Endothelial cell of umbilical vein (primary cell): ENCODE data around the gene VDAC2.

Experiments
- CTCF ChIP-seq, 2 donors: IDR thresholded peaks; 1 replicate in 1 of 2; 2 replicates in 1 of 2; pipeline ENCODE4 v1.5.1; 2011; ENCODE audit warnings: low read length in 2 of 2, mild to moderate bottlenecking in 2 of 2, moderate library complexity in 2 of 2, control low read depth in 1 of 2, inconsistent platforms in 1 of 2, low read depth in 1 of 2; ENCODE audit not compliant: insufficient read depth in 1 of 2; ENCODE audit errors: extremely low read depth in 1 of 2
- EZH2 ChIP-seq: IDR thresholded peaks from 2 replicates; pipeline ENCODE4 v1.6.1; 2012; ENCODE audit warnings: borderline replicate concordance, low read depth, mild to moderate bottlenecking, moderate library complexity, low read length, inconsistent platforms; ENCODE audit not compliant: severe bottlenecking
- GATA2 ChIP-seq: IDR thresholded peaks from 2 replicates; pipeline ENCODE4 v1.7.0; 2011; ENCODE audit warnings: low read depth, mild to moderate bottlenecking, moderate library complexity, mixed read lengths, low read length; ENCODE audit not compliant: insufficient read length, insufficient read depth
- JUN ChIP-seq: IDR thresholded peaks from 2 replicates; pipeline ENCODE4 v1.6.1; 2011; ENCODE audit warnings: borderline replicate concordance, low read depth; ENCODE audit not compliant: insufficient read length, insufficient read depth
- MAX ChIP-seq: IDR thresholded peaks from 2 replicates; pipeline ENCODE4 v1.6.1; 2011; ENCODE audit not compliant: insufficient read depth, insufficient read length
- POLR2A ChIP-seq: IDR thresholded peaks from 2 replicates; pipeline ENCODE4 v1.6.1; 2012; ENCODE audit warnings: low read depth, mild to moderate bottlenecking, control low read depth, low read length
- POLR2AphosphoS5 ChIP-seq: IDR thresholded peaks from 2 replicates; pipeline ENCODE4 v1.6.1; 2012; ENCODE audit warnings: low read depth, mild to moderate bottlenecking, control low read depth, low read length, moderate library complexity; ENCODE audit not compliant: insufficient read depth

- TF ChIP-seq EZH2 (no peak), POLR2A (no peak), CTCF (IDR thresholded peaks at IDR 0.05; ENCODE audit: extremely low read depth in 1 of 2, insufficient read depth in 1 of 2, low read depth in 1 of 2, low read length in 2 of 2) (no peak), MAX (no peak), POLR2AphosphoS5 (no peak), GATA2 (no peak), JUN (no peak)
Observed at GRCh38 chr10:75207857-75208144, 2.8 kb upstream of the VDAC2 start.
